Subcutaneous adipose tissue (tissue), 4 donors: ENCODE data around the gene NSUN2. TPM values are rescaled to one million over a fixed set of nuclear protein-coding genes. Genes with fewer than 3 reads are reported as not detected.

ENCODE experiments used
- total RNA-seq, 4 donors: library from RNA; depleted of rRNA; stranded (reverse); fragments of >200 nt; gene quantifications; one replicate each; pipeline ENCODE4 v1.1.0, GENCODE V29; 2016
- TF ChIP-seq, protein P1 (sequence below): fragments of 450-650 bp; IDR thresholded peaks from one replicate; pipeline ENCODE4 v1.5.1; 2016; ENCODE audit warnings: low read depth, mild to moderate bottlenecking, control low read depth, antibody characterized with exemption, moderate library complexity

NSUN2 gene
- total RNA-seq, 4 donors from 2014 or later, result 37.7 to 51.6 (median 42.1) TPM

DNA sequence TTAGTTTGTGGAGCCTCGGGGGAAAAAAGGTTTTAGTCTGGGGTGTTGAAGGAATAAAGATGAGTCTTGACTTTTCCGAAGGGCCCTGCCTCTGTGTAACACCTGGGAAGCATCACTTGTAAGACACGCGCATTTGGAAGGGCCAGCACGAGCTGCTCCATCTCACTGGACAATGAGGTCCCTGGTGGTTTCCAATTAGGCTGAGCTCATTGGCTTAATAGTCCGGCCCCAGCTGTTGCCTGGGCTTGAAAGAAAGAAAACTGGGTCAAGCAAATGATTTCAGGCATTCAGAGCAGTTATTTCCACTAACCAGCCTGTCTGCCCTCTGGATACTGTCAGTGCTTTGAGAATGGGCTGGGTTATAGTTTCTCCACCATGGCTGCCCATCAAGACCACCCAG, 64.5 kb downstream of the NSUN2 start:
- TF ChIP-seq, protein P1, sequence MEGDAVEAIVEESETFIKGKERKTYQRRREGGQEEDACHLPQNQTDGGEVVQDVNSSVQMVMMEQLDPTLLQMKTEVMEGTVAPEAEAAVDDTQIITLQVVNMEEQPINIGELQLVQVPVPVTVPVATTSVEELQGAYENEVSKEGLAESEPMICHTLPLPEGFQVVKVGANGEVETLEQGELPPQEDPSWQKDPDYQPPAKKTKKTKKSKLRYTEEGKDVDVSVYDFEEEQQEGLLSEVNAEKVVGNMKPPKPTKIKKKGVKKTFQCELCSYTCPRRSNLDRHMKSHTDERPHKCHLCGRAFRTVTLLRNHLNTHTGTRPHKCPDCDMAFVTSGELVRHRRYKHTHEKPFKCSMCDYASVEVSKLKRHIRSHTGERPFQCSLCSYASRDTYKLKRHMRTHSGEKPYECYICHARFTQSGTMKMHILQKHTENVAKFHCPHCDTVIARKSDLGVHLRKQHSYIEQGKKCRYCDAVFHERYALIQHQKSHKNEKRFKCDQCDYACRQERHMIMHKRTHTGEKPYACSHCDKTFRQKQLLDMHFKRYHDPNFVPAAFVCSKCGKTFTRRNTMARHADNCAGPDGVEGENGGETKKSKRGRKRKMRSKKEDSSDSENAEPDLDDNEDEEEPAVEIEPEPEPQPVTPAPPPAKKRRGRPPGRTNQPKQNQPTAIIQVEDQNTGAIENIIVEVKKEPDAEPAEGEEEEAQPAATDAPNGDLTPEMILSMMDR, result no peak

DNA sequence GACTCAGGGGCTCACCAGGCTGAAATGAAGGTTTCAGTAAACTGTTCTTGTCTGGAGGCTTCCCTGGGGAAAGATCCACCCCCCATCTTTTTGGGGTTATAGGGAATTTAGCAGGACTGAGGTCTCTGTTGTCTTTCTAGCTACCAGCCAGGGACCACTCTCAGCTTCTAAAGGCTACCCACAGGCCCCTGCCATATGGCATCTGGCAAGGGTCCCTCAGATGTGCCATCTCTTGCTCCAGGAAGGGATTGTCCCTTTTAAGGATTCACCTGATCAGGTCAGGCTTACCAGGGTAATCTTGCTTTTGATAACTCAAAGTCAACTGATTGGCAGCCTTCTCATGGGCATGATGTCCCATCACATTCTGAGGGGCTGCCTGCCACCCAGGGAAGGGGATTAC, 65.0 kb downstream of the NSUN2 start:
- TF ChIP-seq, protein P1, result no peak

DNA sequence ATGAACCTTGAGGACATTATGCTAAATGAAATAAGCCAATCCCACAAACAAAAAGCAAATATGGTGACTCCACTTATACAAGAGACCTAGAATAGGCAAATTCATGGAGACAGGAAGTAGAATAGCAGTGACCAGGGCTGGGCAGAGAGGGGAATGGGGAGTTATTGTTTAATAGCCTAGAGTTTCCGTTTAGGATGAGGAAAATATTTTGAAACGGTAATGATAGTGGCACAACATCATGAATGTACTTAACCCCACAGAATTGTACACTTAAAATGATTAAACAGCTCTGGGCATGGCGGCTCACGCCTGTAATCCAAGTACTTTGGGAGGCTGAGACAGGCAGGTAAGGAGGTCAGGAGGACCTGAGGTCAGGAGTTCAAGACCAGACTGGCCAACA, 65.8 kb downstream of the NSUN2 start:
- TF ChIP-seq, protein P1, result no peak

DNA sequence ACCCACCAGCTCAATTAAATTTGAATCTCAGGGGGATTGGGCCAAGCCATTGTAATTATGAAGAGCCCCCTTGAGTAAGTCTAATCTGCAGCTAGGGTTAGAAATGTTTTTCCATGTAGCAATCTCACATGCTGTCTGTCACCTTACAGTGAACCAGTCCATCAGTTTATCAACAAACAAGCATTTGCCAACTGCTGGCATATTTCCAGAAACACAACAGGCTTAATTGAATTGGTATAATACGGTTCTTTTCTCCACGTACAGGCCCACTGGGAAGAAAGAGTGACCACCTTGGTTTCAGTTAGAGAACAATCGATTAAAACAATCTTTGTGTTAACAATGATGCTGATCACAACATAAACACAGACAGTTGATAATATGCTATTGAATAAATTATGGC, 67.4 kb downstream of the NSUN2 start:
- TF ChIP-seq, protein P1, result no peak

DNA sequence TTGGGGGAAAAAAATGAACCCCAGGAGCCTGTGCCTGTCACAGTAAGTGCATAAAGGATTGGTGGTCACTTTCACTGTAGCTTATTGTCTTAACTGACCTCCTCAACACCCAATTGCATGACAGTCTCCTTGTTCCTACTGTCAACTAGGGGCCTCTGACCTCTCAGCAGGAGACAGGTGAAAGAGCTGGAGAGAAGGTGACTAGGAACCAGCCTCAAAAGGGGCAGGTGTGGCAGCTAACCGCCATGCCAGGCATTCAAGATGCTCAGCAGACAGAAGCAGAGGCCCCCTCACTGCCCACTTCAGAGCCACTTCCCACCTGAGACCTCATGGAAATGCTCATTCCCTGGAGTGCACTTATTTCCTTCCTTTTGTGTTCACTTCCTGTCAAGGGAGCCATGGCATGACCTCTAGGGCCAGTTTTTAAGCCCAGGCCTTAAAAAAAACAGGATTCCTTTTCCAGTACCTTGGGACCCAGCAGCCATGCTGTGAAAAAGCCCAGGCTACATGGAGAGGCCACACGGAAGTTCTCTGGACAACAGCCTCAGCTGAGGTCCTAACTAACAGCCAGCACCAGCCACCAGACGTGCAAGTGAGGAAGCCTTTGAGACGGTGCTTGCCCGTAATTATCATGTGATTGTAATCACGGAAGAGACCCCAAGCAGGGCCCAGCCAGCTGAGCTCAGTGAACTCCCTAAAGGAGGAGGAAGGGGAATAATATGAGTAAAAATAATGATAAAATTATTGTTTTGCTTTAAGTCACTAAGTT, 74.9 kb downstream of the NSUN2 start:
- TF ChIP-seq, protein P1, result no peak

DNA sequence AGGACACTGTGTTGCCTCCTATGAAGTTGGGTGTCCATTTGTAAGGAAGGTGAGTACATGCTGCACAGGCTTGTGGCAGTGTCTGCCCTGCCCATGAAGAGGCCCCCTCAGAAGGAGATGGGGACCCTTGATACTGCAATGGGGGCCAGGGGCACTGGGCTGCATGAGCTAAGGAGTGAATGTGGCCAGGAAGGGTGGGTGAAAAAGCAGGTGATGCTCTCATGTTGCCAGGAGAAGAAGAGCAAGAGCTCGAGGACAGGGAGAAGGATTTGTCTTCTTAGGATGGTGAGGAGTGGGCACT, 76.1 kb downstream of the NSUN2 start:
- TF ChIP-seq, protein P1, result no peak

DNA sequence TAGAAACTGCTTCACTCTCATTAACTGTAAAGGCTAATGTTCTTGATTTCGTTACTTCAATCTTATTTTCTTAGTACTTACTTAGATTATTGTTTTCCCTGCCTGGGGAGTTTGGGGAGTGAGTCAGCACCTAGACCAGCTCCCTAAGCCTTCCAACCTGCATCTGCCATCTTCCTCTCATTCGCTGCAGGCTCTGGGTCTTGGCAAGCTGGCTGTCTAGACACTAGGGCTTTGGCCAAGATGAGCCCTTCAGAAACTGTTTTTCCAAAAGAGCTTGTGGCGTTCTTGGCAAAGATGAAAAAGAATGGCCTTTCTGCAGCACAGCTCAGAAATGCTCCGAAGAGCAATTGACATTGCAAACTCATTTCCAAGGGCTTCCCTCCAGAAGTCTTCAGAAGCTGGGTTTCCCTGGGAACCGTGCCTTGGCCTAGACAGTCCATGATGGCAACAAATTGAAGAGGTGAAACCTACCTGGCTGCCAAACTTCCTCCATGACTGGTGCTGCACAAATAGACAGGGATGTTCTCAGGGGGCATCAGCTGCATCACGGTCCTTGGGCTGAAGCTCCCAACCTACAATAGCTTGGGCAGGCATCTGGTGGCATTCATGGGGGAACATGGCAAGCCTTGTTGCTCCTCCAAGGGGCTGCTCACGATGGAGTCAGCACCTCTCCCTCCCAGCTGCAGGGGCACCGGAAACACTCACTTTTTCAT, 76.6 kb downstream of the NSUN2 start:
- TF ChIP-seq, protein P1, result no peak
